Measurements from ENCODE around the gene C3orf20.
"Not testable (repeated sequence)": the region's sequence is repeated elsewhere in the genome, so short reads cannot be mapped to it uniquely, and the experiment has no call there.

DNA sequence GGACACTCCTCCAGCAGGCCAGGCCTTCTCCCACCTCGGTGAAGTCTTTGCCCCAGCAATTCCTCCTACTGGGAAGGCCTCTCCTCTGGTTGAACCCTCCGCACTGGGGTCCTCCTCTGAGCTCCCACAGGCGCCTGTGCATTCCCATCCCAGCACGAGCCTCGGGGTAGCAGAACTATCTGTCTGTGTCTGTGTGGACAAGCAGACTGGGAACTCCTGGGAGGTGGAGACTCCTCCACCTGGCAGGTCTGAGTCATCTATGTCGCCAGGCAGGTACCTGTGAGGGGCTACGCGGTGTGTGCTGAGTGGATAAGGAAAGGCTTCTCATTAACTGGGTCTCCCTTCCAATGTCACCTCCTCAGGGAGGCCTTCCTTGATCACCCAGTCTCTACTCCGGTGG is 134.7 kb downstream of the C3orf20 start:
- not testable (repeated sequence) for TF ChIP-seq CTCF (conservative IDR thresholded peaks at IDR 0.05; ENCODE audit: low read depth, low read length); RAD21 (IDR thresholded peaks at IDR 0.05; ENCODE audit: low read length); POLR2A (IDR thresholded peaks at IDR 0.05; ENCODE audit: low read depth, low read length); RFX5 (IDR thresholded peaks at IDR 0.05; ENCODE audit: low read depth, low read length)
